WTC11 (cell line): ENCODE data around the gene PIK3R4. TPM values are rescaled to one million over a fixed set of nuclear protein-coding genes. Genes with fewer than 3 reads are reported as not detected.

Source experiments
- ATAC-seq: fragments of 200-7000 bp; cut with Tn5 transposase; 2 replicates; pipeline ENCODE4 v1.10.0; 2021; ENCODE audit warnings: mild to moderate bottlenecking, moderate library complexity
- CTCF ChIA-PET: fragments of 300-600 bp; sonication (Branson Sonifier 250); formaldehyde crosslinking; loops from one replicate; lab custom pipeline; 2021; ENCODE audit warnings: antibody characterized with exemption; lab: Charles Lee
- POLR2A ChIA-PET: fragments of 350-600 bp; sonication (Branson Sonifier 250); formaldehyde crosslinking; loops from one replicate; lab custom pipeline; 2021; ENCODE audit warnings: antibody characterized with exemption; lab: Charles Lee
- DNase-seq: peaks from one replicate; pipeline ENCODE4 v3.0.0; 2021; ENCODE audit warnings: low spot score
- H3K27ac Mint-ChIP-seq: 2 replicates; pipeline ENCODE4 v1.8.0; 2021; ENCODE audit warnings: mixed read lengths
- H3K27me3 Mint-ChIP-seq: 2 replicates; pipeline ENCODE4 v1.8.0; 2021; ENCODE audit warnings: low read depth, mild to moderate bottlenecking, moderate library complexity, mixed read lengths
- H3K36me3 Mint-ChIP-seq: 2 replicates; pipeline ENCODE4 v1.8.0; 2021; ENCODE audit warnings: mixed read lengths
- H3K4me1 Mint-ChIP-seq: 2 replicates; pipeline ENCODE4 v1.8.0; 2022; ENCODE audit warnings: mixed read lengths
- H3K4me3 Mint-ChIP-seq: 2 replicates; pipeline ENCODE4 v1.8.0; 2021; ENCODE audit warnings: mild to moderate bottlenecking, moderate library complexity, mixed read lengths
- H3K9me3 Mint-ChIP-seq: 2 replicates; pipeline ENCODE4 v1.8.0; 2021; ENCODE audit warnings: mixed read lengths
- AR ChIP-seq: fragments of 250-450 bp; sonication (Bioruptor Pico); IDR thresholded peaks from 2 replicates; pipeline ENCODE4 v1.9.0; 2021; ENCODE audit warnings: mild to moderate bottlenecking
- CDX4 ChIP-seq: fragments of 250-450 bp; sonication (Bioruptor Pico); IDR thresholded peaks from 2 replicates; pipeline ENCODE4 v1.9.0; 2021; ENCODE audit warnings: moderate library complexity, mild to moderate bottlenecking, inconsistent platforms, borderline replicate concordance
- CREB1 ChIP-seq: sonication (generic); formaldehyde crosslinking; IDR thresholded peaks from 2 replicates; pipeline ENCODE4 v1.8.0; 2023; ENCODE audit warnings: mild to moderate bottlenecking, missing genetic modification reagents
- E2F5 ChIP-seq: sonication (generic); formaldehyde crosslinking; IDR thresholded peaks from 2 replicates; pipeline ENCODE4 v1.8.1; 2022; ENCODE audit warnings: mild to moderate bottlenecking, moderate library complexity, missing genetic modification reagents
- GRHL2 ChIP-seq: fragments of 250-450 bp; sonication (Bioruptor Pico); IDR thresholded peaks from 2 replicates; pipeline ENCODE4 v1.8.0; 2022; ENCODE audit warnings: mild to moderate bottlenecking, moderate library complexity; ENCODE audit not compliant: insufficient replicate concordance, severe bottlenecking
- HMGXB4 ChIP-seq: sonication (generic); formaldehyde crosslinking; IDR thresholded peaks from 2 replicates; pipeline ENCODE4 v1.8.1; 2023; ENCODE audit warnings: mild to moderate bottlenecking, moderate library complexity, missing genetic modification reagents
- PREB ChIP-seq: sonication (generic); formaldehyde crosslinking; IDR thresholded peaks from 2 replicates; pipeline ENCODE4 v1.8.1; 2022; ENCODE audit warnings: mild to moderate bottlenecking, missing genetic modification reagents, moderate library complexity, borderline replicate concordance
- SP1 ChIP-seq: sonication (generic); formaldehyde crosslinking; conservative IDR thresholded peaks from 2 replicates; pipeline ENCODE4 v1.8.1; 2022; ENCODE audit warnings: missing genetic modification reagents
- ZNF138 ChIP-seq: sonication (generic); formaldehyde crosslinking; conservative IDR thresholded peaks from 2 replicates; pipeline ENCODE4 v1.8.1; 2022; ENCODE audit warnings: mild to moderate bottlenecking, moderate library complexity, missing genetic modification reagents
- ZNF263 ChIP-seq: sonication (generic); formaldehyde crosslinking; IDR thresholded peaks from 2 replicates; pipeline ENCODE4 v1.8.1; 2022; ENCODE audit warnings: low read depth, mild to moderate bottlenecking, moderate library complexity, missing genetic modification reagents
- ZNF512 ChIP-seq: sonication (generic); formaldehyde crosslinking; IDR thresholded peaks from 2 replicates; pipeline ENCODE4 v1.8.1; 2022; ENCODE audit warnings: missing genetic modification reagents, borderline replicate concordance
- ZSCAN18 ChIP-seq: fragments of 250-450 bp; sonication (Bioruptor Pico); IDR thresholded peaks from 2 replicates; pipeline ENCODE4 v2.1.2; 2022; ENCODE audit warnings: mild to moderate bottlenecking, moderate library complexity
- total RNA-seq: library from RNA; stranded (reverse); gene quantifications from 3 replicates; pipeline ENCODE4 v1.2.3, GENCODE V29; 2021

The PIK3R4 gene
- total RNA-seq, 1 experiment from 2014 or later = 41.5 TPM

GRCh38 chr3:130636480-130637234 is 110.0 kb downstream of the PIK3R4 start (continued):
- TF ChIP-seq HMGXB4 (CRISPR knock-in tag) (no peak), PREB (CRISPR knock-in tag) (no peak), CREB1 (no peak), CDX4 (CRISPR knock-in tag) (no peak), SP1 (no peak), E2F5 (CRISPR knock-in tag) (no peak), ZNF263 (no peak), AR (CRISPR knock-in tag) (no peak)

GRCh38 chr3:130635978-130636377 is 110.7 kb downstream of the PIK3R4 start:
- H3K4me1 Mint-ChIP-seq = no peaks in the 10 kb centered on the region
- CTCF ChIA-PET = no interaction called here
- H3K27ac Mint-ChIP-seq = no peak overlapping the region
- POLR2A ChIA-PET = no interaction called here
- H3K9me3 Mint-ChIP-seq = peaks cover 8% of the 10 kb centered on the region
- H3K36me3 Mint-ChIP-seq = no peaks in the 10 kb centered on the region
- no peaks in the 10 kb centered on the region for H3K27me3 Mint-ChIP-seq
- H3K4me3 Mint-ChIP-seq = no peak overlapping the region
- ATAC-seq (no peak), DNase-seq (no peak)
- TF ChIP-seq PREB (CRISPR knock-in tag) = no peak
- no peak for TF ChIP-seq CREB1
- no peak for TF ChIP-seq GRHL2 (CRISPR knock-in tag)
- no peak for TF ChIP-seq ZNF138 (CRISPR knock-in tag)
- TF ChIP-seq ZSCAN18 (CRISPR knock-in tag) = no peak
- no peak for TF ChIP-seq ZNF512
- TF ChIP-seq, all 79 proteins: peak for 0
